Neural cell (in vitro differentiated cells): ENCODE measurements around the gene SLCO2A1. TPM values are rescaled to one million over a fixed set of nuclear protein-coding genes. Genes with fewer than 3 reads are reported as not detected.

Experiments used
- H2AFZ ChIP-seq: fragments of 200-600, 300-800 bp; sonication (generic), shearing (Covaris generic); 2 replicates; pipeline ENCODE4 v1.6.0; 2014; ENCODE audit warnings: low read depth, mild to moderate bottlenecking, antibody characterized with exemption, low read length, moderate library complexity
- H3F3A ChIP-seq: fragments of 200-600 bp; shearing (Covaris generic); 2 replicates; pipeline ENCODE4 v1.6.1; 2016; ENCODE audit warnings: mild to moderate bottlenecking, moderate library complexity, mixed read lengths, antibody characterized with exemption, low read length; ENCODE audit not compliant: insufficient read depth, poor library complexity, severe bottlenecking
- H3K27ac ChIP-seq: fragments of 200-600, 300-800 bp; sonication (generic), shearing (Covaris generic); 2 replicates; pipeline ENCODE4 v1.5.1; 2014; ENCODE audit warnings: mild to moderate bottlenecking, low read length, moderate library complexity
- H3K27me3 ChIP-seq: fragments of 300-800, 200-600 bp; sonication (generic), shearing (Covaris generic); 2 replicates; pipeline ENCODE4 v1.6.0; 2014; ENCODE audit warnings: mild to moderate bottlenecking, low read depth, low read length, moderate library complexity; ENCODE audit not compliant: insufficient read depth
- H3K36me3 ChIP-seq: fragments of 300-800, 200-600 bp; sonication (generic), shearing (Covaris generic); 2 replicates; pipeline ENCODE4 v1.5.1; 2014; ENCODE audit warnings: mild to moderate bottlenecking, antibody characterized with exemption, low read length, moderate library complexity; ENCODE audit not compliant: insufficient read depth
- H3K4me2 ChIP-seq: fragments of 300-800, 200-600 bp; sonication (generic), shearing (Covaris generic); 2 replicates; pipeline ENCODE4 v1.6.0; 2014; ENCODE audit warnings: mild to moderate bottlenecking, low read length
- H3K4me3 ChIP-seq: fragments of 300-800, 200-600 bp; sonication (generic), shearing (Covaris generic); 2 replicates; pipeline ENCODE4 v1.5.1; 2014; ENCODE audit warnings: mild to moderate bottlenecking, low read length, moderate library complexity
- H3K79me2 ChIP-seq: fragments of 200-600 bp; shearing (Covaris generic); replicated peaks from 2 replicates; pipeline ENCODE4 v1.6.0; 2014; ENCODE audit warnings: mild to moderate bottlenecking, low read length, moderate library complexity; ENCODE audit not compliant: insufficient read depth
- H3K9ac ChIP-seq: fragments of 300-800, 200-600 bp; sonication (generic), shearing (Covaris generic); 2 replicates; pipeline ENCODE4 v1.6.1; 2016; ENCODE audit warnings: mild to moderate bottlenecking, low read length, mixed read lengths
- H3K9me2 ChIP-seq: fragments of 200-600 bp; shearing (Covaris generic); 2 replicates; pipeline ENCODE4 v1.6.1; 2016; ENCODE audit warnings: mild to moderate bottlenecking, low read length, mixed read lengths; ENCODE audit not compliant: insufficient read depth
- H3K9me3 ChIP-seq: fragments of 200-600, 300-800 bp; sonication (generic), shearing (Covaris generic); 2 replicates; pipeline ENCODE4 v1.6.1; 2016; ENCODE audit warnings: mild to moderate bottlenecking, mixed run types, low read length, moderate library complexity, mixed read lengths
- H4K20me1 ChIP-seq: fragments of 200-600 bp; shearing (Covaris generic); 2 replicates; pipeline ENCODE4 v1.6.1; 2016; ENCODE audit warnings: mild to moderate bottlenecking, mixed run types; ENCODE audit not compliant: insufficient read depth
- CTCF ChIP-seq: fragments of 450-650 bp; IDR thresholded peaks from 2 replicates; pipeline ENCODE4 v1.5.1; 2014; ENCODE audit warnings: antibody characterized with exemption, mild to moderate bottlenecking, moderate library complexity; ENCODE audit not compliant: poor library complexity, severe bottlenecking
- EP300 ChIP-seq: fragments of 450-650 bp; conservative IDR thresholded peaks from 2 replicates; pipeline ENCODE4 v1.6.1; 2014; ENCODE audit warnings: antibody characterized with exemption, mild to moderate bottlenecking, moderate library complexity; ENCODE audit not compliant: poor library complexity, severe bottlenecking
- EZH2 ChIP-seq: fragments of 200-600, 300-800 bp; shearing (Covaris generic), sonication (generic); IDR thresholded peaks from 2 replicates; pipeline ENCODE4 v1.6.1; 2014; ENCODE audit warnings: antibody characterized with exemption, low read length, borderline replicate concordance, mild to moderate bottlenecking; ENCODE audit not compliant: insufficient read depth, poor library complexity, severe bottlenecking
- MXI1 ChIP-seq: fragments of 450-650 bp; conservative IDR thresholded peaks from 2 replicates; pipeline ENCODE4 v1.6.1; 2014; ENCODE audit warnings: antibody characterized with exemption, mild to moderate bottlenecking; ENCODE audit not compliant: poor library complexity, severe bottlenecking
- POLR2AphosphoS5 ChIP-seq: IDR thresholded peaks from 2 replicates; pipeline ENCODE4 v1.6.1; 2012
- RAD21 ChIP-seq: fragments of 450-650 bp; conservative IDR thresholded peaks from 2 replicates; pipeline ENCODE4 v1.6.1; 2014; ENCODE audit warnings: antibody characterized with exemption, mild to moderate bottlenecking, moderate library complexity
- REST ChIP-seq: IDR thresholded peaks from 2 replicates; pipeline ENCODE4 v1.6.1; 2012; ENCODE audit warnings: borderline replicate concordance
- SMC3 ChIP-seq: fragments of 450-650 bp; conservative IDR thresholded peaks from 2 replicates; pipeline ENCODE4 v1.6.1; 2014; ENCODE audit warnings: antibody characterized with exemption, mild to moderate bottlenecking, moderate library complexity; ENCODE audit not compliant: poor library complexity
- TAF1 ChIP-seq: IDR thresholded peaks from 2 replicates; pipeline ENCODE4 v1.6.1; 2012; ENCODE audit warnings: low read depth
- polyA plus RNA-seq: library from polyadenylated mRNA; depleted of rRNA; stranded (reverse); fragments of >200 nt; gene quantifications from 2 replicates; pipeline ENCODE4 v1.2.3, GENCODE V29; 2014

Gene SLCO2A1
- polyA plus RNA-seq, 1 donor from 2014 or later: not detected

- H3K27ac ChIP-seq: no peak overlapping the region
- no peaks in the 10 kb centered on the region for H3K36me3 ChIP-seq
- H3K4me2 ChIP-seq: no peak overlapping the region
- no peaks in the 10 kb centered on the region for H3K9me2 ChIP-seq
- H3K9me3 ChIP-seq: no peaks in the 10 kb centered on the region
- H3K4me3 ChIP-seq: no peak overlapping the region
- no peak overlapping the region for H2AFZ ChIP-seq
- H3K27me3 ChIP-seq: no peaks in the 10 kb centered on the region
- TF ChIP-seq EP300 (no peak), TAF1 (no peak), RAD21 (no peak), REST (no peak), SMC3 (no peak), EZH2 (no peak), CTCF (no peak), MXI1 (no peak), POLR2AphosphoS5 (no peak)
- no peak overlapping the region for H3K9ac ChIP-seq
- H4K20me1 ChIP-seq: no peaks in the 10 kb centered on the region
- H3K79me2 ChIP-seq: no peaks in the 10 kb centered on the region
- H3F3A ChIP-seq: no peaks in the 10 kb centered on the region
These were observed 74.9 kb downstream of the SLCO2A1 start for GRCh38 chr3:133954717-133955360.

GRCh38 chr3:133953297-133953696 lies 76.4 kb downstream of the SLCO2A1 start:
- Histone ChIP-seq H3K27me3 (no peaks in the 10 kb centered on the region), H2AFZ (no peak overlapping the region), H3K9me2 (no peaks in the 10 kb centered on the region), H3F3A (no peaks in the 10 kb centered on the region), H3K36me3 (no peaks in the 10 kb centered on the region), H3K4me3 (no peak overlapping the region), H3K4me2 (no peak overlapping the region), H3K9ac (no peak overlapping the region), H3K9me3 (no peaks in the 10 kb centered on the region), H4K20me1 (no peaks in the 10 kb centered on the region), H3K27ac (no peak overlapping the region), H3K79me2 (no peaks in the 10 kb centered on the region)
- TF ChIP-seq TAF1: no peak

- Histone ChIP-seq H3F3A (no peaks in the 10 kb centered on the region), H3K9ac (no peak overlapping the region)
These were observed 80.3 kb downstream of the SLCO2A1 start for GRCh38 chr3:133949438-133949837.

More at GRCh38 chr3:133949438-133949837, 80.3 kb downstream of the SLCO2A1 start:
- H3K9me3 ChIP-seq: no peaks in the 10 kb centered on the region
- H3K4me3 ChIP-seq: no peak overlapping the region
- H3K36me3 ChIP-seq: no peaks in the 10 kb centered on the region
- no peaks in the 10 kb centered on the region for H3K9me2 ChIP-seq
- H3K27me3 ChIP-seq: no peaks in the 10 kb centered on the region
- no peak overlapping the region for H3K4me2 ChIP-seq
- H3K27ac ChIP-seq: no peak overlapping the region
- TF ChIP-seq POLR2AphosphoS5: no peak
- no peak for TF ChIP-seq CTCF
- TF ChIP-seq RAD21: no peak
- TF ChIP-seq EZH2: no peak
- no peak for TF ChIP-seq MXI1
- H3K79me2 ChIP-seq: no peaks in the 10 kb centered on the region
- H2AFZ ChIP-seq: no peak overlapping the region
- no peaks in the 10 kb centered on the region for H4K20me1 ChIP-seq
